Measurements from ENCODE around the gene XCL1. TPM values are rescaled to one million over a fixed set of nuclear protein-coding genes. Genes with fewer than 3 reads are reported as not detected.

XCL1 gene
- total RNA-seq, 1 experiment from 2014 or later, result not detected

DNA sequence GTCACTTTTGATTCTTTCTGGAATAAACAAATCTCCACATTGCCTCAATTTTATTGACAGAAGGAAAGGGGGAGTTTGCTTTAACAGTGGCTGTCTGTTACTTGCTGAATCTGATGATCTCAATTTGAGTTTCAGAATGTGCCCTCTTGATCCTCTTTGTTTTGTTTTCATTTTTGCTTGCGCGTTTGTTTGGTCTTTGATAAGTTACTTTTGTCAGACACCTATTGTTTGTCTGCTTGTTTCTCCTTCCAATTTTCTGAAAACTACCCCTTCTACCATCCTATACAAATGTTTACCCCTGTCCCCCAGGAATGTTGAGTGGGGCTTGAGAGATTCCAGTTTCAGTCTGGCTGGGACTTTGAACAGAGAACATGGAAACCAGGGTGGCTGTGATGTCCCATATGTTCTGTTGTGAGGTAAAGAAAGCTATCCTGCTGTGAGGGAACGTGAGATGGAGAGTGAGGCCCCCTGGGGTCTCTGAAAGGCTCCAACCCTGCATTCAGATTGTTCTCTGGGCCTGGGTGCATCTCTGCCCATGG, 20.8 kb upstream of the XCL1 start:
- BruUV-seq (replicated peaks), result no TSS peak

GRCh38 chr1:168556647-168557046, 19.8 kb upstream of the XCL1 start:
- CTCF ChIA-PET, result no interaction called here
- no TSS peak for BruUV-seq (replicated peaks)
- intact Hi-C loops (cut with micrococcal nuclease; ENCODE audit: unreplicated experiment), result no loop called here
- no peaks in the 10 kb centered on the region; the same call in 1 of the 2 replicates for H3K4me1 ChIP-seq (replicated peaks; ENCODE audit: insufficient read depth)
- TF ChIP-seq EZH2 (IDR thresholded peaks at IDR 0.05; ENCODE audit: low read depth), result no peak
- no peak for TF ChIP-seq CTCF (conservative IDR thresholded peaks at IDR 0.05)
- H2AFZ ChIP-seq, result no peak overlapping the region
- H3K4me2 ChIP-seq, result no peak overlapping the region
- no peaks in the 10 kb centered on the region for H3K27me3 ChIP-seq (ENCODE audit: insufficient read depth, low read depth)
- no peaks in the 10 kb centered on the region for H3K36me3 ChIP-seq (ENCODE audit: low read depth)
- no peak for DNase-seq
- H3K9me3 ChIP-seq (ENCODE audit: insufficient read depth, low read depth), result no peaks in the 10 kb centered on the region
- no peaks in the 10 kb centered on the region for H3K9me2 ChIP-seq (ENCODE audit: insufficient read depth)
- POLR2A ChIA-PET (ENCODE audit: unreplicated experiment), result no interaction called here
- no peak overlapping the region for H3K4me3 ChIP-seq
- no peaks in the 10 kb centered on the region for H3K79me2 ChIP-seq (ENCODE audit: low read depth)
- no peaks in the 10 kb centered on the region for H4K20me1 ChIP-seq (ENCODE audit: insufficient read depth)
- no peak overlapping the region for H3K27ac ChIP-seq
- H3F3A ChIP-seq (ENCODE audit: insufficient read depth, low read depth), result no peaks in the 10 kb centered on the region

More for the DNA sequence above, 20.8 kb upstream of the XCL1 start:
- H3F3A ChIP-seq (ENCODE audit: insufficient read depth, low read depth), result no peaks in the 10 kb centered on the region
- H3K27me3 ChIP-seq (ENCODE audit: insufficient read depth, low read depth), result no peaks in the 10 kb centered on the region
- CTCF ChIA-PET, result no interaction called here
- no peaks in the 10 kb centered on the region for H3K79me2 ChIP-seq (ENCODE audit: low read depth)
- H3K4me2 ChIP-seq, result no peak overlapping the region
- POLR2A ChIA-PET (ENCODE audit: unreplicated experiment), result no interaction called here
- intact Hi-C loops (cut with micrococcal nuclease; ENCODE audit: unreplicated experiment), result no loop called here
- no peaks in the 10 kb centered on the region for H3K9me3 ChIP-seq (ENCODE audit: insufficient read depth, low read depth)
- H3K27ac ChIP-seq, result no peak overlapping the region
- H2AFZ ChIP-seq, result no peak overlapping the region
- H3K4me3 ChIP-seq, result no peak overlapping the region
- no peaks in the 10 kb centered on the region; the same call in 1 of the 2 replicates for H3K4me1 ChIP-seq (replicated peaks; ENCODE audit: insufficient read depth)
- H4K20me1 ChIP-seq (ENCODE audit: insufficient read depth), result no peaks in the 10 kb centered on the region
- no peak for TF ChIP-seq CTCF (conservative IDR thresholded peaks at IDR 0.05)
- DNase-seq, result no peak
- no peaks in the 10 kb centered on the region for H3K36me3 ChIP-seq (ENCODE audit: low read depth)
- H3K9me2 ChIP-seq (ENCODE audit: insufficient read depth), result no peaks in the 10 kb centered on the region

DNA sequence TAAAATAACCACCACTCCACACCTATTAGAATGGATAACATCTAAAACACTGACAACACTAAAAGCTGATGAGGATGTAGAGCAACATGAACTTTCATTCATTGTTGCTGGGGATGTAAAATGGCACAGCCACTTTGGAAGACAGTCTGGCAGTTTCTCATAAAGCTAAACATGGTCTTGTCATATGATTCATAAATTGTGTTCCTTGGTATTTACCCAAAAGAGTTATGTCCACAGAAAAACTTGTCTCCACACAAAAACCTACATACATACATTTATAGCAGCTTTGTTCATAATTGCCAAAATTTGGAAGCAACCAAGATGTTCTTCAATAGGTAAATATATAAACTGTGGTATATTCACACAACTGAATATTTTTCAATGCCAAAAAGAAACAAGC, 16.0 kb upstream of the XCL1 start:
- Histone ChIP-seq H3K4me2 (no peak overlapping the region), H4K20me1 (ENCODE audit: insufficient read depth) (no peaks in the 10 kb centered on the region), H3K27me3 (ENCODE audit: insufficient read depth, low read depth) (no peaks in the 10 kb centered on the region), H2AFZ (no peak overlapping the region), H3K36me3 (ENCODE audit: low read depth) (no peaks in the 10 kb centered on the region), H3K9me2 (ENCODE audit: insufficient read depth) (no peaks in the 10 kb centered on the region), H3K79me2 (ENCODE audit: low read depth) (no peaks in the 10 kb centered on the region), H3F3A (ENCODE audit: insufficient read depth, low read depth) (no peaks in the 10 kb centered on the region), H3K27ac (no peak overlapping the region), H3K4me3 (no peak overlapping the region), H3K4me1 (replicated peaks; ENCODE audit: insufficient read depth) (no peaks in the 10 kb centered on the region; the same call in 1 of the 2 replicates), H3K9me3 (ENCODE audit: insufficient read depth, low read depth) (no peaks in the 10 kb centered on the region)
- TF ChIP-seq EZH2 (IDR thresholded peaks at IDR 0.05; ENCODE audit: low read depth) (no peak), CTCF (conservative IDR thresholded peaks at IDR 0.05) (no peak)
- intact Hi-C loops (cut with micrococcal nuclease; ENCODE audit: unreplicated experiment), result no loop called here
- POLR2A ChIA-PET (ENCODE audit: unreplicated experiment), result no interaction called here
- CTCF ChIA-PET, result no interaction called here
- DNase-seq, result no peak
- no TSS peak for BruUV-seq (replicated peaks)

All from PC-9 (cell line).